NCI-H446 (cell line): ENCODE data around the gene BRD2.

ENCODE experiments used
- DNase-seq, 2 experiments: peaks; one replicate each; lab custom pipeline; 2025; lab: John Stamatoyannopoulos, UW

Gene BRD2

DNA sequence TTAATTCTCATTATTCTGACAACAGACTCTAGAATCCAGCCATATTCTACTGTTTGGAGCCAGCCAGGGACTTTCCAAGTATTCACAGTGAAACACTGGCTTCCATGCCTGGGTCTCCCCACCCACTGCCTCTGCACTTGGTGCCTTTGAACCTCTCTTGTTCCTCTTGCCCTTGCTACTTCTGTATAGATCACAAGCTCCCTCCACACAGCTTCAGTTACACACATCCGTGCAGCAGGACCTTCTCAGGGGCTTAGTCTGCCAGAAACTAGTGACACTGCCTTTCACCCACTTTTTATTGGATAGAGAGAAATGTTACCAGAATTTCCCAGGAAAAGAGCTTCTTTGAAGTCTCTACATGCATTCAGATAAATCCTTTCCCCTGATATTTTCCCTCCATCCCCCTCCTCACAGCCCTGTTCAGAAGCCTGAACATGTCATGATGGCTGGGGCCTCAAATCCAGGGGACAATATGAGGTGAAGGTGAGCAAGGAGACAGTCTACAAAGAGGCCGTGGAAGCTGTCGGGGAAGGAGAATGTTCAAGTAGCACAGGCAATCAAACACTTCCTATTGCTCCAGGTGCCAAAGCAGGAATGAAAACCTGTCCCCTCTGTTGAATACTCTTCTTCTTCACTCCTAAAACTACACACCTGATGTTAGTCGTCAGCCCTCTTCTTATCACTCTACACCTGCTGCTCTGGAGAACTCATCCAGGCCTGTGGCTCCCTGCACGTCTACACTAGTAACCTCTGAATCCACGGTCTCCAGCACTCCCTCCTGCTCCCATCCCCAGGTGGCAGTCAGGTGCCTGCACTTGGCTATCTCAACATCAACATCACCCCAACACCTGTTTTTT lies 61.2 kb downstream of the BRD2 start:
- no peak for DNase-seq

DNA sequence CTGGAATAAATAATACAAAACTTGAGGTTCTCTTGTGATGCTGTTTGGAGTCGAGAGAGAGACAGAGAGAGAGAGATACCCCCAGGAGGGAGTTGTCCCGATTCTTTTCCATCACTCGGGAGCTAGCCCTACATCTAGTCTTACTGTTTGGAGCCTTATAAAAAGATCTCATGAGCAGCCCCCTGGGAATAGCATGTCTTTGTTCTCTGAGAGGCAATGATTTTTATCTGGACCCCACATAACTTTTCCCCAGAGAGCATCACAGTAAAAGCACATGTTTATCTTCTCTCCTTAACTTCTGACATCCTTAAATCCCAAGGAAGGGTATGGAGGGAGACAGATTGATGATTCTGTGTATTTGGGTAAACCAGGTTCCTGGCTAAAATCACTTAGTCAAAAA lies 61.9 kb downstream of the BRD2 start:
- DNase-seq: no peak
